GM18498 (cell line): ENCODE measurements around the gene MRPL41.
"Not testable (repeated sequence)": the region's sequence is repeated elsewhere in the genome, so short reads cannot be mapped to it uniquely, and the experiment has no call there.

Source experiments
- ATAC-seq: cut with Tn5 transposase; IDR thresholded peaks from one replicate; pipeline ENCODE4 v1.9.1; 2021; ENCODE audit warnings: mild to moderate bottlenecking, moderate library complexity; ENCODE audit not compliant: unreplicated experiment

The MRPL41 gene

GRCh38 chr9:137521405-137521985, 30.2 kb upstream of the MRPL41 start:
- no peak for ATAC-seq

DNA sequence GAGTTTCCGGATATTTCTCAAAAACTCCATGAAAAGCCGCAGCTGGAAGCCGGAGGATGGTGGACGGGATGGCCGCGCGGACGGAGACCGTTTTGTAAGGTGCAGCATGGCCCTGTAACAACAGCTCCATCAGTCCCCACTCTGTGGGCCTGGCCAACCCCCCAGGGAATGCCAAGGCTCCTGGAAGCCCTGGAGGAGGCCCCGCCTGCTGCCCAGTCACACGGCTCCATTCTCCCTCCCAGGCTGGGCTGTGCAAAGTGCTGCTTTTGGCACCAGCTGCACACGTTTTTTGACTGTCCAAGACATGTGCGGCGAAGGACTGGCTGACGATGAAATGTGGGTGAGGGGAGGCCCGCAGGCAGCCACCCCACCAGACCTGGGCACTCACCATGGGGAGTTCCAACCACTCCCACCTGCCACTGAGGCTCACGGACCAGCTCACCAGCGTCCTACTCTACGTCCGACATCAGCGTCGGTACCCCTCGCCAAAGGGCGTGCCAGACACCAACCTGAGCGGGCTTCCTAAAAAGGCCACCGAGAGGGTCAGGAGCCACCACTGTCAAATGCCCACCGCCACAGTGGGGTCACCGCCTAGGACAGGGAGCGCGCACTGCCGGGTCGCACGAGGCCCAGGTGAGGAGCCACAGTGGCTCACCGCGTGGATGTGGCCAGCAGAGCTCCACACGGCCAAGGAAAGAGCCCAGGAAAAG, 28.8 kb upstream of the MRPL41 start:
- no peak for ATAC-seq

- ATAC-seq, result no peak
Measured at GRCh38 chr9:137524161-137524980, 27.3 kb upstream of the MRPL41 start.

DNA sequence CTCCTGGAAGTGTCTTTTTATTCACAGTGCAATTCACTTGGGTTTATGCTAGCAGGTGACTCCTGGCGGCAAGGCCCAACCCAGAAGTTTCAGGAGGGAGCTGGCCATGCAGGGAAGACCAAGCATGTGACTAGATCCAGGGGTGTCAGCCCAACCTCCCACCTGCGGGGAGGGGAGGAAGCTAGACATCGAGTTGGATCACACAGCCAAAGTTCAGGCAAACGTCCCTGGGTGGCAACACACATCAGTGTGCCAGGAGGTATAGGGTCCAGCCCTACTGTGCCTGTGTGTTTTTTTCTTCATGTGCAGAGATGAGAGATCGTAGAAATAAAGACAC, 26.7 kb upstream of the MRPL41 start:
- no peak for ATAC-seq

DNA sequence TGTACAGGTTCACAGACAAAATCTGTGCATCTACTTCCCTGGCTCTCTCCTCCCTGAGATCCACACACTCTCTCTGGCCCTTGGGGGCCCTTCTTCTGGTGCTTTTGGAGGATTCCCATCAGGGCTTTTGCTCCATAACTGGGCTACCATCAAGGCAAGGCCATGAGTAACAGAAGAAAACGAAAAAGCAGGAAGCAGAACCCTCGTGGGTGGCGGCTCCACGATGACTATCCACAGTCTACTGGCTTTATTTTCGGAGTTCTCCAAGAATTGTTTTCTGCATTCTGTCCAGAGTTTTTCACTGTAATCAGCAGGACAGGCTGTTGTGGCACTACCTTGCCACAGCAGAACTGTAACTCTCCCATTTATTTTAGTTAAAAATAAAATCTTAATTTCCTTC, 21.3 kb upstream of the MRPL41 start:
- ATAC-seq, result no peak

DNA sequence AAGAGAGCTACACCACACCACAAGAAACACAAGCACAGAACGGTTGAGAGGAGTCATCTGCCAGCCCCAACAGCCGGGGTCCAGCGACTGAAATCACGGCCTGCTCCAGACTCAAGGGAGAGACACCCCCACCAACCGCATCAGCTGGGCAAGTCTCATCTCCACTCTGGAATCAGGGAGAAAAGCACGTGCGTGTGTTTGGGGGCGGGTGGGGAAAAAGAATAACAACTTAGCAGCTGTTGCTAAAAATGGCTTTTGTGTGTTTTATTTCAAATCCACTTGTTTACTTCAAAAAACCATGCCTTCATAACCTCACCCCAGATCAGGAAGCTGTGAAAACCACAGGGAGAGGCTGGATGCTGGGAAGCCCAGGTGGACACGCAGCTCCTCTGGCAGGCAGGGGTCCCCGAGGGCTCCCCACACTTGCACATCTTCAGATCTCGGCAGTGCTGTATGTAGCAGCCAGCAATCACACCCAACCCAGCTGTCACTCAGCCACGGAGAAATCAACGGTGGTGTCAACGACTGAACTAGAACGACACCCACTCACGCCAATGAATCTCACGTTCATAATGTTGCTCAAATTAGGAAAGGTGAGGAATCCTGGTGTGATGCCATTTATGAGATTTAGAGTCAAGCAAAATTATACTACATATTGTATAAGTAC, 20.4 kb upstream of the MRPL41 start:
- no peak for ATAC-seq

DNA sequence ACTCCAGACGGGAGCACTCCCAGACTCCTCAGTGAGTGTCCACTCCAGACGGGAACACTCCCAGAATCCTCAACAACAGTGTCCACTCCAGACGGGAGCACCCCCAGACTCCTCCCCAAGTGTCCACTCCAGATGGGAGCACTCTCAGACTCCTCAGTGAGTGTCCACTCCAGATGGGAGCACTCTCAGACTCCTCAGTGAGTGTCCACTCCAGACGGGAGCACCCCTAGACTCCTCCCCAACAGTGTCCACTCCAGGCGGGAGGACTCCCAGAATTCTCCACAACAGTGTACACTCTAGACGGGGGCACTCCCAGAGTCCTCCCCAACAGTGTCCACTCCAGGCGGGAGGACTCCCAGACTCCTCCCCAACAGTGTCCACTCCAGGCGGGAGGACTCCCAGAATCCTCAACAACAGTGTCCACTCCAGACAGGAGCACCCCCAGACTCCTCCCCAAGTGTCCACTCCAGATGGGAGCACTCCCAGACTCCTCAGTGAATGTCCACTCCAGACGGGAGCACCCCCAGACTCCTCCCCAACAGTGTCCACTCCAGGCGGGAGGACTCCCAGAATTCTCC, 18.7 kb upstream of the MRPL41 start:
- not testable (repeated sequence) for ATAC-seq

DNA sequence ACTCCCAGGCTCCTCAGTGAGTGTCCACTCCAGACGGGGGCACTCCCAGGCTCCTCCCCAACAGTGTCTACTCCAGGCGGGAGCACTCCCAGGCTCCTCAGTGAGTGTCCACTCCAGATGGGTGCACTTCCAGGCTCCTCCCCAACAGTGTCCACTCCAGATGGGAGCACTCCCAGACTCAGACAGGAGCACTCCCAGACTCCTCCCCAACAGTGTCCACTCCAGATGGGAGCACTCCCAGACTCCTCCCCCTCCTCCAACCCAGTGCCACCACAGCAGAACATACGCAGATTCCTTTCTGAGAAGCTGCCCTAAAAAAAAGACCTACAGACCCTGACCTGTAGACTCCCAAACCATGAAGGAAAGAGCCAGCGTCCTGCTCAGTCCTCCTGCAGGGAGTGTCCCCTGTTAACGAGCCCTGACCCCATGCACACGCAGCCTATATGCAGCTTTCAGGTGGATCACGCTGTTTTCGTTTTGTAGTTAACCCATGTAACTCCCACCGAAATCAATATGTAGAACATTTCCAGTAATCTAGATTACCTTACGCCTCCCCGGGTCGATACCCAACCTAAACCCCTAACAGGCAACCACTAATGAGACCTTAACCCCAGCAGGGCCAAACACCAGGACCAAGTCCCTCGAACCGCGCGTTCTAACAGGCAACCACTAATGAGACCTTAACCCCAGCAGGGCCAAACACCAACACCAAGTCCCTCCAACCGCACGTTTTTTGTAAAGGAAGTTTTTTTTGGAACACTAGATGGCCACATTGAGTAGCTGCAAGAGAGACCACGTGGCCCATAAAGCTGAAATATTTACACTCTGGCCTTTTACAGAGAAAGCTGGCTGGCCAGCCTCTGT, 17.2 kb upstream of the MRPL41 start:
- ATAC-seq, result no peak

DNA sequence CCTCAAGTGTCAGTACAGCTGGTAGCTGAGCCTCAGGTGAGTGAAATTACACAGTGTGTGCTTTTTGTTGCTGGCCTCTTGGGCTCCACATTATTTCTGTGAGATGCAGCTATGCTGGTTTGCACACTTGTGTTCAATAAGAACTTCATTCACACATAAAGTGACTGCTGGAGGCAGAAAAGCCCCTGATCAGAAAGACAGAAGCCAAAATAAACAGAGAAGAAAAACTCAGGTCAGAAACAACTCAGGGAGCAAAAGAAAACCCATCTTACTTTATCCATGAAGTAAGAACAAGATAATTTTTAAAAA, 16.6 kb upstream of the MRPL41 start:
- no peak for ATAC-seq

DNA sequence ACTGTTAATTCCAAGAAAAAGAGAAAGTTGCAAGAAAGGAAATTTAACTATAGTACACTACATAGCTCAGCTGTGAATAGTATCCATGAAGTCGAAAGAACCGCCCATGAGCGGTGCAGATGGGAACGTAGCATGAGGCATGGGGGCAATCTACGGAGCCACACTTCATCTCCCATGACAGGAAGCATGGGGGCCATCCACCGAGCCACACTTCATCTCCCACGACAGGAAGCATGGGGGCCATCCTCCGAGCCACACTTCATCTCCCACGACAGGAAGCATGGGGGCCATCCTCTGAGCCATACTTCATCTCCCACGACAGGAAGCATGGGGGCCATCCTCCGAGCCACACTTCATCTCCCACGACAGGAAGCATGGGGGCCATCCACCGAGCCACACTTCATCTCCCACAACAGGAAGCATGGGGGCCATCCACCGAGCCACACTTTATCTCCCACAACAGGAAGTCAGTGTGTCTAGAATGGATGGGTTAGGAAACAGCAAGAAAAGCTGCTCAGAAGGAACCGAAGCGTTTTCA, 15.0 kb upstream of the MRPL41 start:
- not testable (repeated sequence) for ATAC-seq

- no peak for ATAC-seq
Measured at GRCh38 chr9:137538058-137538457, 13.6 kb upstream of the MRPL41 start.

GRCh38 chr9:137540536-137540935, 11.1 kb upstream of the MRPL41 start:
- ATAC-seq, result no peak

- no peak for ATAC-seq
Measured at GRCh38 chr9:137542486-137542885, 9.2 kb upstream of the MRPL41 start.

GRCh38 chr9:137543237-137543963, 8.3 kb upstream of the MRPL41 start:
- ATAC-seq, result no peak

GRCh38 chr9:137544176-137544760, 7.4 kb upstream of the MRPL41 start:
- no peak for ATAC-seq

DNA sequence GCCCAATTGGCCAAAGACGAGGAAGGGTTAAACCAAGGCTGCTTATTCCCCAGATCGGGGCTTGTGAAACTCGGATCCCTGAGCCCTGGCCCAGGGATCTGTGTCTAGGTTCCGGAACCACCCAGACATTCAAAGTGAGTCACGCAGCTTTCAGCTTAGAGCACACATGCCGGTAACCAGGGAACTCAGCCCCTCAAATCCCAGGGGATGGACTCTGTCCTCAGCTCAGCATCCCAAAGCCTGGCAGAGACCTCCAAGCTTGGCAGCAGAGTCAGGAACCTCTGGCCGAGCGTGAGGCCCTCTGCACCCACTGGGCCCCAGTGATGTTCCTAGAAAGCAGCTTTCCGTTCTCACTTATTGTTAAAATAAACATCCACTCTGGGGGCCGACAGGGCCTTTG, 6.6 kb upstream of the MRPL41 start:
- ATAC-seq, result no peak

DNA sequence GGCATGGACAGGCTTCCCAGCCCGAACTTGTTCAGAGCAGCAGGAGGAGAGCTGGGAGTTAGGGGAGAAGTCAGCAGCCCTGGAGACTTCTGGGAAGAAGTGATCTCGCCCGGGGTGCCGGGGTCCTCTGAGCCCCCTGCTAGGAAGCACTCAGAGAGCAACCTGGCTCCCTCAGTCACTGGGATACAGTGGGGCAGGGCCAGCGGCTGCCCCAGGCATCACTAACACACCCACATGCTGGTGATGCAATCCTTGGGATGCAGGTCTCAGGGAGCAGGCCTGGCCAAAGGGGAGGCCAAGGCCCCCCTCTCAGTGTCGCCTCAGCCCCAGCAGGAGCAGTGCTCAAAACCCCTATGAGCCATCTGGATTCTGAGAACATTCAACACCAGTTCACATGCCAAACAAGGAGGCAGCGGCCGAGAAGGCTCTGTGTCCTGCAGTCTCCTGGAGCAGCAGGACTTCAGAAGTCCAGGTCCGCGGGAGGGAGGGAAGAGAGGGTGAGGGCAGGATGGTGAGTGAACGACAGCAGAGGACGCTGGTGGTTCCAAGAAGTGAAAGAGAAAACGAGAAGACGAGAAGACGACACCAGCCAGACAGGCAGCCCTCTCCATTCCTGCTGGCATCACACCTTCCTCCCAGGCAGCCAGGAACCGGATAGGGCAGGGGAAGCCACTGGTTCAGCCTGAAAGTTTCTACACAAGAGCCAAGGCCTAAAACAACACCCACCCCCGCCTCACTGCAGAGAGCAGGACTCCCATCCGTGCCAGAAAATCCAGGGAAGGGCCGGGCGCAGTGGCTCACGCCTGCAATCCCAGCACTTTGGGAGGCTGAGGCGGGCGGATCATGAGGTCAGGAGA, 3.8 kb upstream of the MRPL41 start:
- no peak for ATAC-seq

GRCh38 chr9:137550231-137550621, 1.5 kb upstream of the MRPL41 start, which contains the start of gene PNPLA7:
TSS of gene PNPLA7 (minus strand) at chr9:137550402. CDS start at chr9:137550197, 205 bp downstream.
- no peak for ATAC-seq
